Caco-2 (cell line): Measurements from ENCODE around the gene NRCAM. TPM values are rescaled to one million over a fixed set of nuclear protein-coding genes. Genes with fewer than 3 reads are reported as not detected.

ENCODE experiments used
- BruUV-seq: library from RNA; stranded (reverse); fragments of 400-500 nt; replicated peaks from 2 replicates; lab custom pipeline; 2021; lab: Mats Ljungman, UMichigan
- CTCF ChIA-PET: fragments of 300-600 bp; sonication (Branson Sonifier 250); formaldehyde crosslinking; loops from one replicate; lab custom pipeline; 2022; ENCODE audit warnings: antibody characterized with exemption; lab: Charles Lee
- POLR2A ChIA-PET: fragments of 300-600 bp; sonication (Branson Sonifier 250); formaldehyde crosslinking; loops from one replicate; lab custom pipeline; 2022; ENCODE audit warnings: antibody characterized with exemption; lab: Charles Lee
- DNase-seq, 2 experiments: peaks; one replicate each; pipeline versions ENCODE4 v3.0.0 to v3.0.0-alpha.2; 2020 to 2022
- H3K27me3 ChIP-seq: replicated peaks from 2 replicates; pipeline ENCODE4 v1.6.0; 2011; ENCODE audit warnings: low read length; ENCODE audit not compliant: control insufficient read depth, insufficient read depth
- H3K36me3 ChIP-seq: 2 replicates; pipeline ENCODE4 v1.5.1; 2011; ENCODE audit warnings: low read length; ENCODE audit not compliant: control insufficient read depth, insufficient read depth
- H3K4me1 ChIP-seq: fragments of 250-450 bp; sonication (Bioruptor Pico); 2 replicates; pipeline ENCODE4 v1.5.1; 2020; ENCODE audit warnings: mild to moderate bottlenecking
- H3K4me3 ChIP-seq: 2 replicates; pipeline ENCODE4 v1.5.1; 2011; ENCODE audit warnings: low read depth, mild to moderate bottlenecking, control low read depth, low read length
- H3K9me3 ChIP-seq: fragments of 250-450 bp; sonication (Bioruptor Pico); 2 replicates; pipeline ENCODE4 v1.5.1; 2020; ENCODE audit warnings: mild to moderate bottlenecking, moderate library complexity
- H3K27ac Mint-ChIP-seq: one replicate; pipeline ENCODE4 v1.8.0; 2022; ENCODE audit warnings: mixed read lengths; ENCODE audit not compliant: unreplicated experiment
- H3K27me3 Mint-ChIP-seq: one replicate; pipeline ENCODE4 v1.8.0; 2022; ENCODE audit warnings: mixed read lengths; ENCODE audit not compliant: insufficient read depth, unreplicated experiment
- H3K36me3 Mint-ChIP-seq: one replicate; pipeline ENCODE4 v1.8.0; 2022; ENCODE audit warnings: mild to moderate bottlenecking, mixed read lengths; ENCODE audit not compliant: insufficient read depth, unreplicated experiment
- H3K4me1 Mint-ChIP-seq: one replicate; pipeline ENCODE4 v1.8.0; 2022; ENCODE audit warnings: low read depth, mixed read lengths; ENCODE audit not compliant: unreplicated experiment
- H3K4me3 Mint-ChIP-seq: one replicate; pipeline ENCODE4 v1.8.0; 2022; ENCODE audit warnings: mild to moderate bottlenecking, moderate library complexity, mixed read lengths; ENCODE audit not compliant: unreplicated experiment
- H3K9me3 Mint-ChIP-seq: one replicate; pipeline ENCODE4 v1.8.0; 2022; ENCODE audit warnings: mixed read lengths; ENCODE audit not compliant: unreplicated experiment
- CTCF ChIP-seq, 2 experiments: fragments of 200-600 bp in 1 of 2; IDR thresholded peaks; 1 replicate in 1 of 2; 2 replicates in 1 of 2; pipeline versions ENCODE4 v1.5.1 to v1.8.0; 2011 to 2022; ENCODE audit warnings: antibody characterized with exemption in 1 of 2, control low read depth in 1 of 2, inconsistent platforms in 1 of 2, low read depth in 1 of 2, low read length in 1 of 2, mild to moderate bottlenecking in 1 of 2, moderate library complexity in 1 of 2; ENCODE audit not compliant: insufficient read depth in 1 of 2, severe bottlenecking in 1 of 2, unreplicated experiment in 1 of 2
- intact Hi-C: fragments of 100-400 bp; cut with micrococcal nuclease; formaldehyde crosslinking; loops from one replicate; pipeline ENCODE4 v1.10.0; 2022; ENCODE audit not compliant: unreplicated experiment
- total RNA-seq: library from RNA; stranded (reverse); gene quantifications from 2 replicates; pipeline ENCODE4 v1.2.3, GENCODE V29; 2022

The NRCAM gene
- total RNA-seq, 1 experiment from 2014 or later = 96.2 TPM

DNA sequence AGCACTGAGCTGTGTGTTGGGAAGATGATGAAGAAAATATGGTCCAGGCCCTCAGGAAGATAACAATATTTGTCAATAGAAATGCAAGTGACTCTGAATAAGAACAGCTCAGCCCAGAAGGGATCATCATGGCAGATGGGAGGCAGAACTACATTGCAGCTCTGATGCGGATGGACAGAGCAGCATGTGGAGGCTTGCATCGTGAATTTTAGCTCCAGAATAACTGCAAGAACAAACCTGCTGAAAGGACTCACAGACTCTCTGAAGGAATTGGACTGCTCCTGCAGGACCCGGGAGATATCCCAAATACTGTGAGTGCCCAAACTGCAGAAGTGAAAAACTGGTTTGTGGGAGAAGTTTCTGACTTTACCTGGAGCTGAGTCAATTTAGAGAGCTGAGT is 245.4 kb downstream of the NRCAM start:
- Mint-ChIP-seq H3K27me3 (no peaks in the 10 kb centered on the region), H3K27ac (peak overlapping the region; percentile 85), H3K4me1 (peaks cover 35% of the 10 kb centered on the region), H3K36me3 (peaks cover 56% of the 10 kb centered on the region), H3K9me3 (no peaks in the 10 kb centered on the region), H3K4me3 (no peak overlapping the region)
- intact Hi-C loops = no loop called here
- Histone ChIP-seq H3K4me1 (peaks cover 31% of the 10 kb centered on the region), H3K27me3 (no peaks in the 10 kb centered on the region), H3K9me3 (0 out of 2 replicates have a peak, but pooled peaks cover 8% of the 10 kb centered on the region), H3K36me3 (0 out of 2 replicates have a peak, but pooled peaks cover 2% of the 10 kb centered on the region), H3K4me3 (no peak overlapping the region)
- TF ChIP-seq CTCF (IDR thresholded peaks at IDR 0.05; ENCODE audit: insufficient read depth in 1 of 2, low read depth in 1 of 2, low read length in 1 of 2, severe bottlenecking in 1 of 2, unreplicated experiment in 1 of 2) = no peak
- POLR2A ChIA-PET = no interaction called here
- CTCF ChIA-PET = no interaction called here
- no TSS peak for BruUV-seq
- no peak for DNase-seq

- Mint-ChIP-seq H3K4me1 (peaks cover 11% of the 10 kb centered on the region), H3K36me3 (peaks cover 30% of the 10 kb centered on the region), H3K27ac (no peak overlapping the region), H3K27me3 (no peaks in the 10 kb centered on the region), H3K9me3 (no peaks in the 10 kb centered on the region), H3K4me3 (no peak overlapping the region)
- no TSS peak for BruUV-seq
- no peaks in the 10 kb centered on the region for H3K27me3 ChIP-seq
- 0 out of 2 replicates have a peak, but pooled peaks cover 8% of the 10 kb centered on the region for H3K9me3 ChIP-seq
- CTCF ChIA-PET = no interaction called here
- intact Hi-C loops = no loop called here
- H3K4me3 ChIP-seq = no peak overlapping the region
- H3K36me3 ChIP-seq = 0 out of 2 replicates have a peak, but pooled peaks cover 2% of the 10 kb centered on the region
- no peak for DNase-seq
- no peak for TF ChIP-seq CTCF (IDR thresholded peaks at IDR 0.05; ENCODE audit: insufficient read depth in 1 of 2, low read depth in 1 of 2, low read length in 1 of 2, severe bottlenecking in 1 of 2, unreplicated experiment in 1 of 2)
- POLR2A ChIA-PET = no interaction called here
- peaks cover 15% of the 10 kb centered on the region for H3K4me1 ChIP-seq
These were observed 250.9 kb downstream of the NRCAM start for GRCh38 chr7:108205311-108205710.

GRCh38 chr7:108204281-108204796 is 251.9 kb downstream of the NRCAM start:
- BruUV-seq = no TSS peak
- DNase-seq = no peak

More at GRCh38 chr7:108204281-108204796, 251.9 kb downstream of the NRCAM start:
- ChIA-PET CTCF (interaction anchor here (0.6 kb wide), 1 partner anchor 70 kb away, joined by 5 read pairs; no protein-coding TSS in a partner anchor), POLR2A (no interaction called here)
- Histone ChIP-seq H3K36me3 (0 out of 2 replicates have a peak, but pooled peaks cover 2% of the 10 kb centered on the region), H3K4me3 (no peak overlapping the region), H3K9me3 (0 out of 2 replicates have a peak, but pooled peaks cover 8% of the 10 kb centered on the region), H3K27me3 (no peaks in the 10 kb centered on the region), H3K4me1 (peaks cover 11% of the 10 kb centered on the region)
- intact Hi-C loops = no loop called here
- TF ChIP-seq CTCF (IDR thresholded peaks at IDR 0.05; ENCODE audit: insufficient read depth in 1 of 2, low read depth in 1 of 2, low read length in 1 of 2, severe bottlenecking in 1 of 2, unreplicated experiment in 1 of 2) = no peak
- Mint-ChIP-seq H3K9me3 (no peaks in the 10 kb centered on the region), H3K4me1 (peaks cover 11% of the 10 kb centered on the region), H3K36me3 (peaks cover 29% of the 10 kb centered on the region), H3K27me3 (no peaks in the 10 kb centered on the region), H3K4me3 (no peak overlapping the region), H3K27ac (no peak overlapping the region)
